Fibroblast of lung (primary cell): ENCODE measurements around the gene ZNF584. TPM values are rescaled to one million over a fixed set of nuclear protein-coding genes. Genes with fewer than 3 reads are reported as not detected.

Experiments used
- DNase-seq, 2 donors: peaks; one replicate each; pipeline versions ENCODE4 v3.0.0 to v3.0.0-alpha.2; 2010; ENCODE audit warnings: low read depth in 2 of 2
- H2AFZ ChIP-seq: 2 replicates; pipeline ENCODE4 v1.5.1; 2012; ENCODE audit warnings: low read length, control low read depth, inconsistent platforms
- H3K27ac ChIP-seq: 2 replicates; pipeline ENCODE4 v1.5.1; 2011; ENCODE audit warnings: low read length, control low read depth; ENCODE audit not compliant: insufficient read depth
- H3K27me3 ChIP-seq: 2 replicates; pipeline ENCODE4 v1.5.1; 2011; ENCODE audit warnings: mild to moderate bottlenecking, low read length; ENCODE audit not compliant: control insufficient read depth, insufficient read depth
- H3K36me3 ChIP-seq: 2 replicates; pipeline ENCODE4 v1.5.1; 2011; ENCODE audit warnings: low read length; ENCODE audit not compliant: control insufficient read depth, insufficient read depth
- H3K4me1 ChIP-seq: 2 replicates; pipeline ENCODE4 v1.5.1; 2011; ENCODE audit warnings: low read length; ENCODE audit not compliant: control insufficient read depth, insufficient read depth; ENCODE audit errors: extremely low read depth
- H3K4me2 ChIP-seq: 2 replicates; pipeline ENCODE4 v1.5.1; 2011; ENCODE audit warnings: low read length, control low read depth; ENCODE audit not compliant: insufficient read depth; ENCODE audit errors: extremely low read depth
- H3K4me3 ChIP-seq, 4 experiments: fragments of 200-600 bp in 1 of 4; sonication (generic) in 1 of 4; replicated peaks in 1 of 4; 2 replicates each; pipeline ENCODE4 v1.5.1; 2011 to 2016; ENCODE audit warnings: low read length in 4 of 4, low read depth in 3 of 4, mild to moderate bottlenecking in 3 of 4, control low read depth in 2 of 4, inconsistent platforms in 1 of 4, mixed read lengths in 1 of 4; ENCODE audit not compliant: insufficient read depth in 1 of 4; ENCODE audit errors: control extremely low read depth in 1 of 4
- H3K79me2 ChIP-seq: 2 replicates; pipeline ENCODE4 v1.5.1; 2012; ENCODE audit warnings: mild to moderate bottlenecking, low read length, inconsistent platforms; ENCODE audit not compliant: control insufficient read depth, insufficient read depth
- H3K9ac ChIP-seq: 2 replicates; pipeline ENCODE4 v1.5.1; 2011; ENCODE audit warnings: mild to moderate bottlenecking, low read length, control low read depth; ENCODE audit not compliant: insufficient read depth
- H3K9me3 ChIP-seq: 2 replicates; pipeline ENCODE4 v1.5.1; 2012; ENCODE audit warnings: low read depth, low read length; ENCODE audit not compliant: control insufficient read depth, insufficient read depth
- H4K20me1 ChIP-seq: 2 replicates; pipeline ENCODE4 v1.5.1; 2011; ENCODE audit warnings: low read length; ENCODE audit not compliant: control insufficient read depth, insufficient read depth; ENCODE audit errors: extremely low read depth
- CTCF ChIP-seq, 2 donors: IDR thresholded peaks in 1 of 2; conservative IDR thresholded peaks in 1 of 2; 1 replicate in 1 of 2; 2 replicates in 1 of 2; pipeline ENCODE4 v1.5.1; 2011 to 2012; ENCODE audit warnings: low read length in 2 of 2, control low read depth in 1 of 2, inconsistent platforms in 1 of 2, low read depth in 1 of 2, mild to moderate bottlenecking in 1 of 2
- EZH2 ChIP-seq: IDR thresholded peaks from 2 replicates; pipeline ENCODE4 v1.5.1; 2012; ENCODE audit warnings: low read length, control low read depth, mild to moderate bottlenecking; ENCODE audit errors: missing control alignments
- polyA plus RNA-seq, 2 donors: library from polyadenylated mRNA; depleted of rRNA in 1 of 2; stranded (reverse) in 1 of 2; unstranded in 1 of 2; fragments of >200 nt; gene quantifications; 2 replicates each; pipeline ENCODE4 v1.2.1, GENCODE V29; 2011 to 2012; ENCODE audit warnings: missing spikeins in 1 of 2
- total RNA-seq: library from RNA; depleted of rRNA; stranded (reverse); fragments of >200 nt; gene quantifications from 2 replicates; pipeline ENCODE4 v1.2.1, GENCODE V29; 2014

Gene ZNF584
- total and polyA plus RNA-seq, 2 donors (not counting 1 experiment from before 2014, with no cell fraction given) = 11.7 to 18.8 TPM

GRCh38 chr19:58379246-58379645 lies 29.2 kb upstream of the ZNF584 start:
- DNase-seq = no peak
- H3K9me3 ChIP-seq = no peaks in the 10 kb centered on the region
- H3K4me1 ChIP-seq = peaks cover 4% of the 10 kb centered on the region

GRCh38 chr19:58380037-58380661 lies 28.3 kb upstream of the ZNF584 start:
- H3K27ac ChIP-seq = peak overlapping the region; percentile 91
- TF ChIP-seq CTCF (conservative IDR thresholded peaks at IDR 0.05 in 1 of 2, IDR thresholded peaks at IDR 0.05 in 1 of 2; ENCODE audit: low read depth in 1 of 2, low read length in 2 of 2) (no peak), EZH2 (no peak)
- H3K36me3 ChIP-seq = no peaks in the 10 kb centered on the region
- DNase-seq = no peak
- H3K9me3 ChIP-seq = no peaks in the 10 kb centered on the region
- H3K4me2 ChIP-seq = peak overlapping the region; percentile 87
- H3K4me1 ChIP-seq = peaks cover 4% of the 10 kb centered on the region
- H3K9ac ChIP-seq = peak overlapping the region; percentile 72
- peaks cover 2% of the 10 kb centered on the region for H3K79me2 ChIP-seq
- H4K20me1 ChIP-seq = no peaks in the 10 kb centered on the region
- H2AFZ ChIP-seq = peak overlapping the region; percentile 88
- H3K27me3 ChIP-seq = no peaks in the 10 kb centered on the region
- H3K4me3 ChIP-seq = peak overlapping the region; percentile 65 to 86 (median 70)

More at GRCh38 chr19:58379246-58379645, 29.2 kb upstream of the ZNF584 start:
- Histone ChIP-seq H3K27ac (no peak overlapping the region), H3K27me3 (no peaks in the 10 kb centered on the region), H3K9ac (no peak overlapping the region), H2AFZ (no peak overlapping the region), H3K4me3 (no peak overlapping the region), H3K79me2 (peaks cover 2% of the 10 kb centered on the region), H3K4me2 (peak overlapping the region; percentile 87), H4K20me1 (no peaks in the 10 kb centered on the region), H3K36me3 (no peaks in the 10 kb centered on the region)
- no peak for TF ChIP-seq CTCF (conservative IDR thresholded peaks at IDR 0.05 in 1 of 2, IDR thresholded peaks at IDR 0.05 in 1 of 2; ENCODE audit: low read depth in 1 of 2, low read length in 2 of 2)
- no peak for TF ChIP-seq EZH2

- no peaks in the 10 kb centered on the region for H3K9me3 ChIP-seq
- no peak for TF ChIP-seq CTCF (conservative IDR thresholded peaks at IDR 0.05 in 1 of 2, IDR thresholded peaks at IDR 0.05 in 1 of 2; ENCODE audit: low read depth in 1 of 2, low read length in 2 of 2)
- TF ChIP-seq EZH2 = no peak
- peak within 1 kb of the TSS; percentile 88 for H2AFZ ChIP-seq
- no peaks in the 10 kb centered on the region for H3K27me3 ChIP-seq
- no peaks in the 10 kb centered on the region for H4K20me1 ChIP-seq
- H3K79me2 ChIP-seq = peaks cover 3% of the 10 kb centered on the region
- H3K4me1 ChIP-seq = peaks cover 5% of the 10 kb centered on the region
- H3K27ac ChIP-seq = peak within 1 kb of the TSS; percentile 91
- peak within 1 kb of the TSS; percentile 72 for H3K9ac ChIP-seq
- H3K4me2 ChIP-seq = peak within 1 kb of the TSS; percentile 92
- no peaks in the 10 kb centered on the region for H3K36me3 ChIP-seq
- H3K4me3 ChIP-seq = peak within 1 kb of the TSS; percentile 65 to 86 (median 74)
- DNase-seq = peak; percentile 100
These were observed 27.6 kb upstream of the ZNF584 start, which contains the start of gene ZNF837 for GRCh38 chr19:58380662-58381459. TSS of gene ZNF837 (minus strand) at chr19:58381030. CDS start at chr19:58369332, 11,698 bp downstream.
